ENCODE data around the gene MAST4. TPM values are rescaled to one million over a fixed set of nuclear protein-coding genes. Genes with fewer than 3 reads are reported as not detected.

Gene MAST4
- total and polyA plus RNA-seq, 2 of the 13 experiments (the other 11 are each of a cell fraction or from before 2014, with no cell fraction given), result 3.4 to 3.7 TPM

GRCh38 chr5:67192719-67193438 is 596.7 kb downstream of the MAST4 start (continued):
- no peak for TF ChIP-seq NFKB2 (CRISPR knock-in tag; IDR thresholded peaks at IDR 0.05; ENCODE audit: borderline replicate concordance)

- no peak for DNase-seq (ENCODE audit: low spot score)
- Histone ChIP-seq H3K4me1 (ENCODE audit: insufficient read depth, low read length) (no peaks in the 10 kb centered on the region), H2AFZ (ENCODE audit: low read length) (no peak overlapping the region), H3K9ac (ENCODE audit: insufficient read depth, low read depth, low read length) (no peak overlapping the region), H3K4me2 (ENCODE audit: low read depth, low read length) (no peak overlapping the region), H3K9me3 (ENCODE audit: low read length) (no peaks in the 10 kb centered on the region), H3K36me3 (replicated peaks in 1 of 2; ENCODE audit: control insufficient read depth in 1 of 2, insufficient read depth in 2 of 2, low read length in 2 of 2) (no peaks in the 10 kb centered on the region), H3K27ac (ENCODE audit: extremely low read length, insufficient read depth, low read length) (no peak overlapping the region), H3K27me3 (ENCODE audit: control insufficient read depth in 1 of 2, insufficient read depth in 2 of 2, low read length in 2 of 2) (no peaks in the 10 kb centered on the region; a peak in 1 of 5 replicates), H3K79me2 (ENCODE audit: insufficient read depth, low read length) (no peaks in the 10 kb centered on the region), H3K4me3 (replicated peaks in 1 of 3; ENCODE audit: insufficient read depth in 1 of 3, low read depth in 2 of 3, low read length in 3 of 3) (no peak overlapping the region), H4K20me1 (ENCODE audit: insufficient read depth, low read length) (no peaks in the 10 kb centered on the region)
- ATAC-seq, result no peak
- CTCF ChIA-PET (ENCODE audit: low intra/inter-chr PET ratio, low total read pairs), result no interaction called here
- BruUV-seq (replicated peaks), result no TSS peak
- WGBS (ENCODE audit: low lambda C conversion rate), result 11% methylated on average over 2 of the region's 2 CpGs
- POLR2A ChIA-PET, result no interaction called here
- in situ Hi-C loops (cut with HindIII; ENCODE audit: extremely low pct_ligation_motif_present, low pct_unique_long_range_greater_than_20kb), result no loop called here
- intact Hi-C loops (cut with micrococcal nuclease; ENCODE audit: unreplicated experiment), result no loop called here
- no peak for FAIRE-seq
- TF ChIP-seq NR2F1 (CRISPR knock-in tag; IDR thresholded peaks at IDR 0.05), result no peak
- TF ChIP-seq HOXA9 (CRISPR knock-in tag; IDR thresholded peaks at IDR 0.05; ENCODE audit: borderline replicate concordance), result no peak
- no peak for TF ChIP-seq CC2D1A (CRISPR knock-in tag; IDR thresholded peaks at IDR 0.05)
- no peak for TF ChIP-seq SPEN (CRISPR knock-in tag; IDR thresholded peaks at IDR 0.05; ENCODE audit: low read depth)
- TF ChIP-seq ATM (IDR thresholded peaks at IDR 0.05; ENCODE audit: borderline replicate concordance), result no peak
- no peak for TF ChIP-seq ZNF354B (CRISPR knock-in tag; IDR thresholded peaks at IDR 0.05)
- TF ChIP-seq BRF2 (CRISPR knock-in tag; IDR thresholded peaks at IDR 0.05), result no peak
- TF ChIP-seq, protein P1, sequence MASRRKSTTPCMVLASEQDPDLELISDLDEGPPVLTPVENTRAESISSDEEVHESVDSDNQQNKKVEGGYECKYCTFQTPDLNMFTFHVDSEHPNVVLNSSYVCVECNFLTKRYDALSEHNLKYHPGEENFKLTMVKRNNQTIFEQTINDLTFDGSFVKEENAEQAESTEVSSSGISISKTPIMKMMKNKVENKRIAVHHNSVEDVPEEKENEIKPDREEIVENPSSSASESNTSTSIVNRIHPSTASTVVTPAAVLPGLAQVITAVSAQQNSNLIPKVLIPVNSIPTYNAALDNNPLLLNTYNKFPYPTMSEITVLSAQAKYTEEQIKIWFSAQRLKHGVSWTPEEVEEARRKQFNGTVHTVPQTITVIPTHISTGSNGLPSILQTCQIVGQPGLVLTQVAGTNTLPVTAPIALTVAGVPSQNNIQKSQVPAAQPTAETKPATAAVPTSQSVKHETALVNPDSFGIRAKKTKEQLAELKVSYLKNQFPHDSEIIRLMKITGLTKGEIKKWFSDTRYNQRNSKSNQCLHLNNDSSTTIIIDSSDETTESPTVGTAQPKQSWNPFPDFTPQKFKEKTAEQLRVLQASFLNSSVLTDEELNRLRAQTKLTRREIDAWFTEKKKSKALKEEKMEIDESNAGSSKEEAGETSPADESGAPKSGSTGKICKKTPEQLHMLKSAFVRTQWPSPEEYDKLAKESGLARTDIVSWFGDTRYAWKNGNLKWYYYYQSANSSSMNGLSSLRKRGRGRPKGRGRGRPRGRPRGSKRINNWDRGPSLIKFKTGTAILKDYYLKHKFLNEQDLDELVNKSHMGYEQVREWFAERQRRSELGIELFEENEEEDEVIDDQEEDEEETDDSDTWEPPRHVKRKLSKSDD (CRISPR knock-in tag; IDR thresholded peaks at IDR 0.05; ENCODE audit: low read depth), result no peak
- no peak for TF ChIP-seq KLF6 (CRISPR knock-in tag; IDR thresholded peaks at IDR 0.05)
- no peak for TF ChIP-seq AKNA (CRISPR knock-in tag; IDR thresholded peaks at IDR 0.05; ENCODE audit: borderline replicate concordance)
- no peak for TF ChIP-seq ZNF761 (CRISPR knock-in tag; conservative IDR thresholded peaks at IDR 0.05)
- no peak for TF ChIP-seq ZSCAN25 (CRISPR knock-in tag; IDR thresholded peaks at IDR 0.05)
- no peak for TF ChIP-seq RFXAP (CRISPR knock-in tag; IDR thresholded peaks at IDR 0.05; ENCODE audit: borderline replicate concordance)
- TF ChIP-seq ZNF557 (CRISPR knock-in tag; IDR thresholded peaks at IDR 0.05), result no peak
These were observed 597.2 kb downstream of the MAST4 start for GRCh38 chr5:67193439-67193807.

All from HepG2 (cell line).